ENCODE measurements around the gene ZFAND2A. TPM values are rescaled to one million over a fixed set of nuclear protein-coding genes. Genes with fewer than 3 reads are reported as not detected.
"Not testable (repeated sequence)": the region's sequence is repeated elsewhere in the genome, so short reads cannot be mapped to it uniquely, and the experiment has no call there.

ZFAND2A gene, protein sequence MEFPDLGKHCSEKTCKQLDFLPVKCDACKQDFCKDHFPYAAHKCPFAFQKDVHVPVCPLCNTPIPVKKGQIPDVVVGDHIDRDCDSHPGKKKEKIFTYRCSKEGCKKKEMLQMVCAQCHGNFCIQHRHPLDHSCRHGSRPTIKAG
- 10 to 100 TPM; 14.3 to 20.8 (median 18.0) TPM for total RNA-seq (2021; fragmentation: NEBNext Ultra II Directional; extraction: Animal tissue kit (Norgen Biotek cat#: 25700))
- long read RNA-seq, transcript ZFAND2A-201 (5 exons, 860 nt), result major isoform, 12 of 13 reads
- long read RNA-seq, partial matches to known transcripts, result 0 of 13 reads
- long read RNA-seq, other reads (novel, unspliced or antisense), result 1 of 13 reads

DNA sequence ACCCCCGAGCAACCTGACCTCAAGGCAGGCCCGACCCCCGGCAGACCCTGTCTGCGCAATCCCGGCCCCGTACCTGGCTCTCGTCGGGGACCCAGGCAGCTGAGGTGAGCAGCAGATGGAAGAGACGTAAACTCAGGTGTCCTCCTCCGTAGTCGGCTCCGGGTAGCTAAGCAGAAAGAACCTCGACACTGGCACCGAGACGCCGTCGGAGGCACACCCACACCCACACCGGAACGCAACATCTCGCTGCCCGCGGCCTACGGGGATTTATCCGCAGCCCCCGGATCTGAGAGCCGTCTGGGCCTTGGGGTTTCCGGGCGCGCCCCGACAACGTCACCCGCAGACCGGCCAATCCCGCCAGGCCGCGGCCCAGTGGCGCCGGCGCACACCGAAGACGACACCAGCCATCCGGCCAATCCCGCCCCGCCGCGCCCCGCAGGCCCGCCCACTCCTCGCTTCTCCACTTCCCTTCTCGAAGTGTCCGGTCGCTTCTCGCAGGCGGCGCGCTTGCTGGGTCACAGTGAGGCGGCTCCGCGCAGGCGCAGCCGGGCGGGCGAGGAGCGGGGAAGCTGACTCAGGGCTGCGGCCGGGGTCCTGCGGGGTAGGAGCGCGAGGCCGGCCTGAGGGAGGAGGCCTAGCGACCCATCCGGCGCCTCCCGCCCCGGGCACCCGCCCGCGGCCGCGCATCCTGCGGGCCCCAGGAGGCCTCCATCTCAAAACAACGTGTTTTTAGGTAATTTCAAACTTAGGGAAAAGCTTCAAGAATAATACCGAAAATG is at the start of gene ZFAND2A:
TSS of gene ZFAND2A (minus strand) at position 306 of the 779 bp plus-strand sequence. CDS start 1,984 bp downstream, outside the sequence.
- Mint-ChIP-seq H3K4me1 (ENCODE audit: low read depth) (peaks cover 34% of the 10 kb centered on the region), H3K27ac (peak within 1 kb of the TSS; percentile 87), H3K36me3 (ENCODE audit: low read depth) (peaks cover 24% of the 10 kb centered on the region), H3K4me3 (peak within 1 kb of the TSS; percentile 97), H3K27me3 (ENCODE audit: insufficient read depth) (peaks cover 3% of the 10 kb centered on the region), H3K9me3 (no peaks in the 10 kb centered on the region)
- peak; percentile 98 for DNase-seq
- TF ChIP-seq, protein P1, sequence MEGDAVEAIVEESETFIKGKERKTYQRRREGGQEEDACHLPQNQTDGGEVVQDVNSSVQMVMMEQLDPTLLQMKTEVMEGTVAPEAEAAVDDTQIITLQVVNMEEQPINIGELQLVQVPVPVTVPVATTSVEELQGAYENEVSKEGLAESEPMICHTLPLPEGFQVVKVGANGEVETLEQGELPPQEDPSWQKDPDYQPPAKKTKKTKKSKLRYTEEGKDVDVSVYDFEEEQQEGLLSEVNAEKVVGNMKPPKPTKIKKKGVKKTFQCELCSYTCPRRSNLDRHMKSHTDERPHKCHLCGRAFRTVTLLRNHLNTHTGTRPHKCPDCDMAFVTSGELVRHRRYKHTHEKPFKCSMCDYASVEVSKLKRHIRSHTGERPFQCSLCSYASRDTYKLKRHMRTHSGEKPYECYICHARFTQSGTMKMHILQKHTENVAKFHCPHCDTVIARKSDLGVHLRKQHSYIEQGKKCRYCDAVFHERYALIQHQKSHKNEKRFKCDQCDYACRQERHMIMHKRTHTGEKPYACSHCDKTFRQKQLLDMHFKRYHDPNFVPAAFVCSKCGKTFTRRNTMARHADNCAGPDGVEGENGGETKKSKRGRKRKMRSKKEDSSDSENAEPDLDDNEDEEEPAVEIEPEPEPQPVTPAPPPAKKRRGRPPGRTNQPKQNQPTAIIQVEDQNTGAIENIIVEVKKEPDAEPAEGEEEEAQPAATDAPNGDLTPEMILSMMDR (IDR thresholded peaks at IDR 0.05), result no peak

DNA sequence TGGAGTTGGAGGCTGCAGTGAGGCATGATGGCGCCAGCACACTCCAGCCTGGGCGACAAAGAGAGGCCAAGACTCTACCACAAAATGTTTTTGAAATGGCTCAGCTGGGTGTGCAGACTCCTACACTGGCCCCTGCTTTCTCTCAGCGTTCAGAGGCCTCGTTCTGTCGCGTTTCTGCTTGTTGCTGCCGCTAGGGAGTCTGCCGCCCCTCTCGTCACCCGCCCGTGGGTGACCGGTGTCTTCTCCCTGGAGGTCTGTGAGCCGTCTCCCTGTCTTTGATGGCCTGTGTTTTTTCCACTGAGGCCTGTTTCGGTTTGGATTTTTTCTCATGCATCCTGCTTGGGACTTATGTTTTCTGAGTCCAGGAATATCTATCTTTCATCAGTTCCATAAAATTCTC is 49.1 kb upstream of the ZFAND2A start:
- Mint-ChIP-seq H3K36me3 (ENCODE audit: low read depth) (no peaks in the 10 kb centered on the region), H3K27me3 (ENCODE audit: insufficient read depth) (peaks cover 55% of the 10 kb centered on the region), H3K4me3 (no peak overlapping the region), H3K9me3 (no peaks in the 10 kb centered on the region), H3K4me1 (ENCODE audit: low read depth) (no peaks in the 10 kb centered on the region), H3K27ac (no peak overlapping the region)
- TF ChIP-seq, protein P1 (IDR thresholded peaks at IDR 0.05), result no peak
- DNase-seq, result no peak

DNA sequence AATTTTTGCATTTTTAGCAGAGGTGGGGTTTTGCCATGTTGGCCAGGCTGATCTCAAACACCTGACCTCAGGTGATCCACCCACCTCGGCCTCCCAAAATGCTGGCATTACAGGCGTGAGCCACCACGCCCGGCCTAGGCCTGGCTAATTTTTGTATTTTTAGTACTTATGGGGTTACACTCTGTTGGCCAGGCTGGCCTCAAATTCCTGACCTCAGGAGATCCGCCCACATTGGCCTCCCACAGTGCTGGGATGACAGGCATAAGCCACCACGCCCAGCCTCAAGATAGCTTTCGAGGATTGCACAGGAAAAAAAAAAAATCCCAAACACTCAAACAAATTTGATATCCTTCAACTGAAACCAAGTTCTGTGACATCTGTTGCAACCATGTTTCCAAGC is 45.7 kb upstream of the ZFAND2A start:
- H3K27me3 Mint-ChIP-seq (ENCODE audit: insufficient read depth), result peaks cover 42% of the 10 kb centered on the region
- DNase-seq; H3K36me3 Mint-ChIP-seq (ENCODE audit: low read depth); H3K9me3 Mint-ChIP-seq; H3K27ac Mint-ChIP-seq; H3K4me3 Mint-ChIP-seq; H3K4me1 Mint-ChIP-seq (ENCODE audit: low read depth): not testable (repeated sequence)

DNA sequence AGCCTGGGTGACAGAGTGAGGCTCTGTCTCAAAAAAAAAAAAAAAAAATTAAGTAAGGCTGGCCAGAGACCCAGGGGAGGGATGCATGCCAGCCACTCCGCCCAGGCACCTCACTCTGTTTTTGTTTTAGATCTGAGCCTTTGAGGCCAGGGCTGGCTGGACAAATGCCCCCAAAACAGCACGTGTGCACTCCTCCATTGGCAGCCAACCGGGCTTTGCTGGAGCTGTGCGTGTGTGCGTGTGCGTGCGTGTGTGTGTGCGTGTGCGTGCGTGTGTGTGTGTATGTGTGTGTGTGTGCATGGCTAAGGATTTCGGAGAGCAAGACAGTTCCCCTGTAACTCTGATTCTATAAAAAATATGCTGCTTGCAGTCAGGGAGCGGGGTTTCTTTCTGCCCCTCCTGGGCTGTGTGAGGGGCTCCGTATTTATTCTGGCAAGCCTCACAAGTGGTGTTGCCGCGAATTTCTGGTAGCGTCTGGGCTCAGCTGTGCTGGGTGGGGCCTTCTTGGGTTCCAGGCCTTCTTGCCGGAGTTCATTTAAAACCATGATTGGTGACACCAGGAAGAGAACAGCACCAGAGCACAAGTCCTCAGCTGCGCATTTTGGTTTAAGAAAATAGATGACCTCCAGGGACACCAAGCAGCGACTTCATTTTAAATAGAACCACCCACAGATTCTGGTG is 44.6 kb upstream of the ZFAND2A start:
- Mint-ChIP-seq H3K36me3 (ENCODE audit: low read depth) (no peaks in the 10 kb centered on the region), H3K4me1 (ENCODE audit: low read depth) (no peaks in the 10 kb centered on the region), H3K4me3 (no peak overlapping the region), H3K9me3 (no peaks in the 10 kb centered on the region), H3K27ac (no peak overlapping the region), H3K27me3 (ENCODE audit: insufficient read depth) (peaks cover 37% of the 10 kb centered on the region)
- no peak for DNase-seq
- TF ChIP-seq, protein P1 (IDR thresholded peaks at IDR 0.05), result no peak

DNA sequence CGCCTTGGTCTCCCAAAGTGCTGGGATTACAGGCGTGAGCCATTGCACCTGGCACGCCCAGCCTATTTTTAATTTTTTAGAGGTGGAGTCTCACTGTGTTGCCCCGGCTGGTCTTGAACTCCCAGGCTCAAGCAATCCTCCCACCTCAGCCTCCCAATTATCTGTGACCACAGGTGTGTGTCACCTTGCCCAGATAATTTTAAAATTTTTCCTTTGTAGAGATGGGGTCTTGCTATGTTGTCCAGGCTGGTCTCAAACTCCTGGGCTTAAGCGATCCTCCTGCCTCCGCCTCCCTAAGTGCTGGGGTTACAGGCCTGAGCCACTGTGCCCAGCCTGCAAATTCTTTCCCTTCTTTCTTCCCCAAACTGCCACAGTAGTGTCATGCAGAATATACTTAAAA is 42.9 kb upstream of the ZFAND2A start:
- not testable (repeated sequence) for H3K36me3 Mint-ChIP-seq (ENCODE audit: low read depth); H3K9me3 Mint-ChIP-seq; H3K4me3 Mint-ChIP-seq; H3K4me1 Mint-ChIP-seq (ENCODE audit: low read depth); H3K27ac Mint-ChIP-seq; DNase-seq
- peaks cover 32% of the 10 kb centered on the region for H3K27me3 Mint-ChIP-seq (ENCODE audit: insufficient read depth)

DNA sequence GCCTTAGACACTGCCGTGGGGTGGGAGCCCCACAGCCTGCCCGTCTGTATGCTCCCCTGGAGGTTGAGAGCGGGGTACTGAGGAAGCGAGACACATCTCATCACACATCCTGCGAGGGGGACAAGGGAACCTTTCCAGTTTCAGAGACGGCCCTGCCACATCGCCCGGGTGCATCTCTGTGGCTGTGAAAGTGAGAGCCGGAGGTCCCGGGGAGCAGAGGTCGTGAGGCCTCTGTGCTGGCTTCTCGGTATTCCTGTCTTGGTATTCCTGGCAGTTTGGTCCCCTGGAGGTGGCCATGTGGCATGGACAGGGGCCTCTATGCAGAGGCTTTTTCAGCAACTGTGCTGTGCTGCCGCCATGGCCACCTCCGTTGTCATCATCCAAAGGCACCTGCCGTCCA is 41.9 kb upstream of the ZFAND2A start:
- Mint-ChIP-seq H3K4me1 (ENCODE audit: low read depth) (peaks cover 18% of the 10 kb centered on the region), H3K36me3 (ENCODE audit: low read depth) (no peaks in the 10 kb centered on the region), H3K4me3 (no peak overlapping the region), H3K27me3 (ENCODE audit: insufficient read depth) (peaks cover 33% of the 10 kb centered on the region), H3K9me3 (no peaks in the 10 kb centered on the region), H3K27ac (no peak overlapping the region)
- no peak for DNase-seq
- TF ChIP-seq, protein P1 (IDR thresholded peaks at IDR 0.05), result no peak

All from HFFc6 (cell line).